PFSK-1 (cell line): ENCODE data around the gene FARP2. TPM values are rescaled to one million over a fixed set of nuclear protein-coding genes. Genes with fewer than 3 reads are reported as not detected.

Experiments used
- FOXP2 ChIP-seq: optimal IDR thresholded peaks from 2 replicates; pipeline ENCODE3; 2011; ENCODE audit warnings: borderline replicate concordance, control low read depth, inconsistent platforms; ENCODE audit not compliant: insufficient read depth; ENCODE audit errors: extremely low read length, extremely low read depth
- POLR2AphosphoS5 ChIP-seq: IDR thresholded peaks from 2 replicates; pipeline ENCODE4 v1.6.1; 2012; ENCODE audit warnings: low read depth, mild to moderate bottlenecking, control low read depth, low read length, moderate library complexity
- SIN3A ChIP-seq: IDR thresholded peaks from 2 replicates; pipeline ENCODE4 v1.6.1; 2012; ENCODE audit warnings: mild to moderate bottlenecking, low read length, moderate library complexity, borderline replicate concordance; ENCODE audit not compliant: insufficient read depth
- TAF1 ChIP-seq: IDR thresholded peaks from 2 replicates; pipeline ENCODE4 v1.6.1; 2012; ENCODE audit warnings: low read length, control low read depth, borderline replicate concordance; ENCODE audit not compliant: insufficient read depth
- polyA plus RNA-seq: library from polyadenylated mRNA; unstranded; fragments of >200 nt; gene quantifications from one replicate; pipeline ENCODE4 v1.2.1, GENCODE V29; 2012; ENCODE audit warnings: low read depth, missing spikeins; ENCODE audit not compliant: insufficient read length
- TF ChIP-seq, protein P1 (sequence below), 2 experiments: IDR thresholded peaks; 2 replicates each; pipeline versions ENCODE4 v1.6.1 to v1.8.0; 2011 to 2012; ENCODE audit warnings: low read depth in 2 of 2, low read length in 2 of 2, control low read depth in 1 of 2, inconsistent platforms in 1 of 2, mild to moderate bottlenecking in 1 of 2, moderate library complexity in 1 of 2; ENCODE audit not compliant: insufficient read depth in 1 of 2

Gene FARP2, protein sequence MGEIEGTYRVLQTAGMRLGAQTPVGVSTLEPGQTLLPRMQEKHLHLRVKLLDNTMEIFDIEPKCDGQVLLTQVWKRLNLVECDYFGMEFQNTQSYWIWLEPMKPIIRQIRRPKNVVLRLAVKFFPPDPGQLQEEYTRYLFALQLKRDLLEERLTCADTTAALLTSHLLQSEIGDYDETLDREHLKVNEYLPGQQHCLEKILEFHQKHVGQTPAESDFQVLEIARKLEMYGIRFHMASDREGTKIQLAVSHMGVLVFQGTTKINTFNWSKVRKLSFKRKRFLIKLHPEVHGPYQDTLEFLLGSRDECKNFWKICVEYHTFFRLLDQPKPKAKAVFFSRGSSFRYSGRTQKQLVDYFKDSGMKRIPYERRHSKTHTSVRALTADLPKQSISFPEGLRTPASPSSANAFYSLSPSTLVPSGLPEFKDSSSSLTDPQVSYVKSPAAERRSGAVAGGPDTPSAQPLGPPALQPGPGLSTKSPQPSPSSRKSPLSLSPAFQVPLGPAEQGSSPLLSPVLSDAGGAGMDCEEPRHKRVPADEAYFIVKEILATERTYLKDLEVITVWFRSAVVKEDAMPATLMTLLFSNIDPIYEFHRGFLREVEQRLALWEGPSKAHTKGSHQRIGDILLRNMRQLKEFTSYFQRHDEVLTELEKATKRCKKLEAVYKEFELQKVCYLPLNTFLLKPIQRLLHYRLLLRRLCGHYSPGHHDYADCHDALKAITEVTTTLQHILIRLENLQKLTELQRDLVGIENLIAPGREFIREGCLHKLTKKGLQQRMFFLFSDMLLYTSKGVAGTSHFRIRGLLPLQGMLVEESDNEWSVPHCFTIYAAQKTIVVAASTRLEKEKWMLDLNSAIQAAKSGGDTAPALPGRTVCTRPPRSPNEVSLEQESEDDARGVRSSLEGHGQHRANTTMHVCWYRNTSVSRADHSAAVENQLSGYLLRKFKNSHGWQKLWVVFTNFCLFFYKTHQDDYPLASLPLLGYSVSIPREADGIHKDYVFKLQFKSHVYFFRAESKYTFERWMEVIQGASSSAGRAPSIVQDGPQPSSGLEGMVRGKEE
- polyA plus RNA-seq = 17.7 TPM

DNA sequence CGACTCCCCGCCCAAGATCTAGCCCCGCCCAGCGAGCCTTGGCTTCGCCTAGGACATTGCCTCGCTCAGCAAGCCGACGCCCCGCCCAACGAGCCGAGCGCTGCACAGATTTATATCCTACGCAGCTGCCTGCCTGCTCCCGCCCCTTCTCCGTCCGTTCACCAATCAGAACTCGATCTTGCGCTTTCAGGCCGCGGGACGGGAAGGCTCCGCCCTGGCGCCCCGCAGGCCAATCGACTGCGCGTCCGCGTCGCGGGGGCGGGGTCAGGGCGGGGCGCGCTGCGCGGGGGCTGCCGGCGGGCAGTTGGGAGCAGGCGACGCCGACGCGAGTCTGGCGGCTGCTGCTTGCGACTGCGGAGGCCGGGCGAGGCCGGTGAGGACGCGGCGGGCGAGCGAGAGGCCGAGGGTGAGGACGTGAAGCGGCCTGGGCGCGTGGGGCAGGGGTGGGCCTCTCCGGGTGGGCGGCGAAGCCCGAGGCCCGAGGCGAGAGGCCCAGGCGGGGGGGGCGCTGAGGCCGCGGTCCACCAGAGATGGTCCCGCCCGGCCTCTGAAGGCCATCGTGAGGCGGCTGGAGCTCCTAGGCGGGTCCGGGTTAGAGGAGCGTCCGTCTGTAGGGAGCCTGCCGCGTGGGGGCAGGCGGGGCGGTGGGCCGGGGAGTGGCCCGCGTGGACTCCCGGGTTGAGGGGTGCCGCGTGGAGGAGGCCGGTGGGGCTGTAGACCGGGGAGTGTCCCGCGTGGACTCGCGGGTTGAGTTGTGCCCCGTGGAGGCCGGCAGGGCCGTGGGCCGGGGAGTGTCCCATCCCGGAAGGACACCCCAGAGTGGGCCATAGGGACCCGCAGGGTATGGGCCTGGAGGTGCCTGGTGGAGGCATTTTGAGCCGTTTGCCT is at the start of gene FARP2:
TSS of gene FARP2 (plus strand) at position 303 of the 888 bp plus-strand sequence. CDS start 16,823 bp downstream, outside the sequence.
- TF ChIP-seq, protein P1, sequence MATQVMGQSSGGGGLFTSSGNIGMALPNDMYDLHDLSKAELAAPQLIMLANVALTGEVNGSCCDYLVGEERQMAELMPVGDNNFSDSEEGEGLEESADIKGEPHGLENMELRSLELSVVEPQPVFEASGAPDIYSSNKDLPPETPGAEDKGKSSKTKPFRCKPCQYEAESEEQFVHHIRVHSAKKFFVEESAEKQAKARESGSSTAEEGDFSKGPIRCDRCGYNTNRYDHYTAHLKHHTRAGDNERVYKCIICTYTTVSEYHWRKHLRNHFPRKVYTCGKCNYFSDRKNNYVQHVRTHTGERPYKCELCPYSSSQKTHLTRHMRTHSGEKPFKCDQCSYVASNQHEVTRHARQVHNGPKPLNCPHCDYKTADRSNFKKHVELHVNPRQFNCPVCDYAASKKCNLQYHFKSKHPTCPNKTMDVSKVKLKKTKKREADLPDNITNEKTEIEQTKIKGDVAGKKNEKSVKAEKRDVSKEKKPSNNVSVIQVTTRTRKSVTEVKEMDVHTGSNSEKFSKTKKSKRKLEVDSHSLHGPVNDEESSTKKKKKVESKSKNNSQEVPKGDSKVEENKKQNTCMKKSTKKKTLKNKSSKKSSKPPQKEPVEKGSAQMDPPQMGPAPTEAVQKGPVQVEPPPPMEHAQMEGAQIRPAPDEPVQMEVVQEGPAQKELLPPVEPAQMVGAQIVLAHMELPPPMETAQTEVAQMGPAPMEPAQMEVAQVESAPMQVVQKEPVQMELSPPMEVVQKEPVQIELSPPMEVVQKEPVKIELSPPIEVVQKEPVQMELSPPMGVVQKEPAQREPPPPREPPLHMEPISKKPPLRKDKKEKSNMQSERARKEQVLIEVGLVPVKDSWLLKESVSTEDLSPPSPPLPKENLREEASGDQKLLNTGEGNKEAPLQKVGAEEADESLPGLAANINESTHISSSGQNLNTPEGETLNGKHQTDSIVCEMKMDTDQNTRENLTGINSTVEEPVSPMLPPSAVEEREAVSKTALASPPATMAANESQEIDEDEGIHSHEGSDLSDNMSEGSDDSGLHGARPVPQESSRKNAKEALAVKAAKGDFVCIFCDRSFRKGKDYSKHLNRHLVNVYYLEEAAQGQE (IDR thresholded peaks at IDR 0.05; ENCODE audit: insufficient read depth in 1 of 2, low read depth in 2 of 2, low read length in 2 of 2) = peak; percentile 19 to 45; a peak in 1 of 4 replicates
- peak; percentile 92 for TF ChIP-seq FOXP2
- TF ChIP-seq SIN3A = peak; percentile 56; the same call in 1 of the 2 replicates
- TF ChIP-seq POLR2AphosphoS5 = peak; percentile 67
- TF ChIP-seq TAF1 = peak; percentile 94

DNA sequence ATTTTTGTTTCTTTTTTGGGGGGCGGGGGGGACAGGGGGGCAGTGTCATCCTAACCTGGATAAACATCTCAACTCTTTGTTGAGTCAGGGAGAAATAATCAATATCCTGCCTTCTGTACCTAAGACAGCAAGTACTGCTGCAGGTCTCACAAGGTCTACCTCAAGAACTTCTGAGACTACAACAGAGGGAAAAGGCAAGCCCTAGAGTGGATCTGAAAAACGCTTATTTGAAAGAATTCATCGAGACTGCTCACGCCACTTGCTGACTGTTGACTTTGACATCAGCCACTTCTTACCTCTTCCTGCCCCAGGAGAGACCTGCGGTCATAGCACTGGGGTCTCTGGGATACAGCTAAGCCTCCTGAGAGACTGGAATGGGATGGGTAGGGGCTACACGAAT is 49.0 kb upstream of the FARP2 start:
- no peak for TF ChIP-seq SIN3A
- no peak for TF ChIP-seq POLR2AphosphoS5
- TF ChIP-seq TAF1 = no peak
- no peak for TF ChIP-seq FOXP2
- TF ChIP-seq, protein P1 (IDR thresholded peaks at IDR 0.05; ENCODE audit: insufficient read depth in 1 of 2, low read depth in 2 of 2, low read length in 2 of 2) = no peak

DNA sequence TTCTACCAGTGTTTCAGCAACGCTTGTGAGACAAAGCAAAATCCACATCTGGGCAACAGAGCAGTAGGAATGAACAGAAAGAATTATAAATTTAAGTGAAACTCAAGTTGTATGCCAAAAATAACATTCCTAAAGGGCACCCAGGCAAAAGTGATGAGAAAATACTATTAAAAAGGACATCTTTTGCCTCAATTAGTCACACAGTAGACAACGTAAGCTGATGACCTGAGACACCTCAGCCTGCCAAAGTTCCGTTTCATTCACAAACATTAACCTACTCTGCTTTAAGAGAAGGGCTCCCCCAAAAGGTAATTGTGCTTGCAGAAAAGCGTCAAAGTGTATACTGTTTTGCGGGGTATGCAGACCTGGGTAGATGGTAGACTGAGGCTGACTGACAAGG is 47.8 kb upstream of the FARP2 start:
- TF ChIP-seq POLR2AphosphoS5 (no peak), FOXP2 (no peak), SIN3A (no peak), TAF1 (no peak)
- TF ChIP-seq, protein P1 (IDR thresholded peaks at IDR 0.05; ENCODE audit: insufficient read depth in 1 of 2, low read depth in 2 of 2, low read length in 2 of 2) = no peak

DNA sequence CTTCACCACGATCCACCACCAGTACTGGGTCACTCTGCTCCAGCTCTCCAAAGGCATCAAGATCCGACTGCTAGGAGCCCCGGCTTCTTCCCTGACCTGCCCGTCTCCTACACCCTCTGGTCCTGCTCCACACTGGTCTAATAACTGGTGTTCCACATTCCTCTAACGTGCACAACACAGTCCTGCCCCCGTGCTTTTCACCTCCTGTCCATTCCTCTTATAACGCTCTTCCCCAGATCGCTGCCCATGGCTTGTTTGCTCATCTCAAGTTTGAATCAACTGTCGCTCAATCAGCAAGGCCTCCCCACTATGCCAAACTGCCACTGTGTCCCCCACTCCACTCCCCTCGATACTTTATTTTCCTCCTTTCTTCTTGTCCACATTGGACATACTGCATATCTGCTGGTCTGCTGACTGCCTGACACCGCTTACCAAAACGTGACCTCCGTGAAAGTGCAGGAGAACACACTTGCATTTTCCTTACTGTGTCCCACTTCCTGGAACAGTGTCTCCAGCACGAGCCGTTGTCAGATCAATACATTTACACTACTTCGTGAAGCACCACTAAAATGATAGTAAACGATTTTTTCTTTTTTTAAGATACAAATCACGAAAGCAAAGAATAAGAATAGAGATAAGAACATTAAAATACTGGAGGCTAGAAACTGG is 47.1 kb upstream of the FARP2 start:
- TF ChIP-seq SIN3A (no peak), FOXP2 (no peak), POLR2AphosphoS5 (no peak), TAF1 (no peak)
- TF ChIP-seq, protein P1 (IDR thresholded peaks at IDR 0.05; ENCODE audit: insufficient read depth in 1 of 2, low read depth in 2 of 2, low read length in 2 of 2) = no peak
